A673 (cell line): ENCODE measurements around the gene ATRAID. TPM values are rescaled to one million over a fixed set of nuclear protein-coding genes. Genes with fewer than 3 reads are reported as not detected.
A peak's percentile ranks its signal among the peaks of the same experiment; 100 is the strongest.

Experiments used
- BruUV-seq: library from RNA; stranded (reverse); fragments of 400-500 nt; replicated peaks from 2 replicates; lab custom pipeline; 2021; lab: Mats Ljungman, UMichigan
- CTCF ChIA-PET: fragments of 300-600 bp; sonication (Branson Sonifier 250); formaldehyde crosslinking; loops from one replicate; lab custom pipeline; 2022; ENCODE audit warnings: antibody characterized with exemption; lab: Charles Lee
- POLR2A ChIA-PET: fragments of 300-600 bp; sonication (Branson Sonifier 250); formaldehyde crosslinking; loops from one replicate; lab custom pipeline; 2022; ENCODE audit warnings: antibody characterized with exemption; ENCODE audit not compliant: low non-redundant PET; lab: Charles Lee
- DNase-seq: peaks from one replicate; pipeline ENCODE4 v3.0.0-alpha.2; 2015; ENCODE audit warnings: low spot score
- H3K27ac ChIP-seq: fragments of 200-600 bp; sonication (generic); 2 replicates; pipeline ENCODE4 v1.5.1; 2016; ENCODE audit warnings: mixed run types, low read depth, mild to moderate bottlenecking, mixed read lengths, antibody characterized with exemption, low read length; ENCODE audit not compliant: poor library complexity, severe bottlenecking
- H3K27me3 ChIP-seq: fragments of 200-600 bp; sonication (generic); replicated peaks from 2 replicates; pipeline ENCODE4 v1.6.1; 2017; ENCODE audit warnings: mixed run types, low read depth, mild to moderate bottlenecking, mixed read lengths, antibody characterized with exemption, low read length; ENCODE audit not compliant: insufficient read depth, poor library complexity
- H3K36me3 ChIP-seq: fragments of 200-600 bp; sonication (generic); 2 replicates; pipeline ENCODE4 v1.6.1; 2016; ENCODE audit warnings: mixed run types, mild to moderate bottlenecking, mixed read lengths, antibody characterized with exemption, low read length; ENCODE audit not compliant: insufficient read depth, poor library complexity, severe bottlenecking
- H3K4me1 ChIP-seq: fragments of 200-600 bp; sonication (generic); 2 replicates; pipeline ENCODE4 v1.6.1; 2017; ENCODE audit warnings: mixed run types, mild to moderate bottlenecking, mixed read lengths, antibody characterized with exemption, low read length; ENCODE audit not compliant: insufficient read depth, poor library complexity, severe bottlenecking
- H3K4me3 ChIP-seq: fragments of 200-600 bp; sonication (generic); 2 replicates; pipeline ENCODE4 v1.5.1; 2016; ENCODE audit warnings: low read depth, mixed run types, mild to moderate bottlenecking, mixed read lengths, low read length; ENCODE audit not compliant: poor library complexity, severe bottlenecking
- H3K9me3 ChIP-seq: fragments of 200-600 bp; sonication (generic); 2 replicates; pipeline ENCODE4 v1.6.1; 2016; ENCODE audit warnings: mixed run types, low read depth, mild to moderate bottlenecking, mixed read lengths, antibody characterized with exemption, low read length; ENCODE audit not compliant: poor library complexity, severe bottlenecking
- EZH2 ChIP-seq: fragments of 200-600 bp; sonication (generic); IDR thresholded peaks from 2 replicates; pipeline ENCODE4 v1.6.1; 2017; ENCODE audit warnings: borderline replicate concordance, low read depth, mild to moderate bottlenecking, mixed read lengths, antibody characterized with exemption, low read length; ENCODE audit not compliant: poor library complexity, severe bottlenecking
- intact Hi-C: fragments of 100-400 bp; cut with micrococcal nuclease; formaldehyde crosslinking; loops from one replicate; pipeline ENCODE4 v1.10.0; 2022; ENCODE audit not compliant: unreplicated experiment
- total RNA-seq: library from RNA; stranded (reverse); gene quantifications from 2 replicates; pipeline ENCODE4 v1.2.3, GENCODE V29; 2021
- TF ChIP-seq, protein P1 (sequence below): fragments of 300-800, 200-600 bp; sonication (generic); conservative IDR thresholded peaks from 2 replicates; pipeline ENCODE4 v1.5.1; 2017; ENCODE audit warnings: low read depth, mild to moderate bottlenecking, antibody characterized with exemption, low read length, moderate library complexity, mixed read lengths

ATRAID gene
- total RNA-seq, 1 experiment from 2014 or later = 107 TPM

DNA sequence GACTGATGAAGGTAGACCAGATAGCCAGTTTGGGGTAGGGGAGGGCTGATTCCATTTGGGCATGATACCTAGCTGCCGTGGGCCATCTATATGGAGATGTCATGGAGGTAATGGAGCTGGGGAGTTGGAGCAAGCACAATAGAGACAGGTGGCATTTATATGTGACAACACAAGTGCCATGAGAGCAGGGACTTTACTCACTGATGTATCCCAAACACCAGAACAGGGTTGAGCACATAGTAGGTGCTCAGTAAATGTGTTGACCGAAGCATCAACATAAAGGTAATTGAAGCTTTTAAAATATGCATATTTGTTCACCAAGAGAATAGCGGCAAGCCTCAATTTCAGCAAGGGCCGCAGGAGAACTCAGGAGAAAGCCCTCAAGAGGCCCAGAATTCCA is 36.1 kb downstream of the ATRAID start:
- Histone ChIP-seq H3K4me3 (no peak overlapping the region), H3K36me3 (peaks cover 18% of the 10 kb centered on the region), H3K4me1 (no peaks in the 10 kb centered on the region), H3K27ac (no peak overlapping the region), H3K27me3 (no peaks in the 10 kb centered on the region), H3K9me3 (no peaks in the 10 kb centered on the region)
- TF ChIP-seq EZH2 = no peak
- TF ChIP-seq, protein P1, sequence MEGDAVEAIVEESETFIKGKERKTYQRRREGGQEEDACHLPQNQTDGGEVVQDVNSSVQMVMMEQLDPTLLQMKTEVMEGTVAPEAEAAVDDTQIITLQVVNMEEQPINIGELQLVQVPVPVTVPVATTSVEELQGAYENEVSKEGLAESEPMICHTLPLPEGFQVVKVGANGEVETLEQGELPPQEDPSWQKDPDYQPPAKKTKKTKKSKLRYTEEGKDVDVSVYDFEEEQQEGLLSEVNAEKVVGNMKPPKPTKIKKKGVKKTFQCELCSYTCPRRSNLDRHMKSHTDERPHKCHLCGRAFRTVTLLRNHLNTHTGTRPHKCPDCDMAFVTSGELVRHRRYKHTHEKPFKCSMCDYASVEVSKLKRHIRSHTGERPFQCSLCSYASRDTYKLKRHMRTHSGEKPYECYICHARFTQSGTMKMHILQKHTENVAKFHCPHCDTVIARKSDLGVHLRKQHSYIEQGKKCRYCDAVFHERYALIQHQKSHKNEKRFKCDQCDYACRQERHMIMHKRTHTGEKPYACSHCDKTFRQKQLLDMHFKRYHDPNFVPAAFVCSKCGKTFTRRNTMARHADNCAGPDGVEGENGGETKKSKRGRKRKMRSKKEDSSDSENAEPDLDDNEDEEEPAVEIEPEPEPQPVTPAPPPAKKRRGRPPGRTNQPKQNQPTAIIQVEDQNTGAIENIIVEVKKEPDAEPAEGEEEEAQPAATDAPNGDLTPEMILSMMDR = no peak
- intact Hi-C loops = no loop called here
- POLR2A ChIA-PET = interaction anchor here (0.6 kb wide), 2 partner anchors 33 to 160 kb away, joined by 3 read pairs; no protein-coding TSS in a partner anchor
- BruUV-seq = no TSS peak
- DNase-seq = no peak
- CTCF ChIA-PET = no interaction called here

DNA sequence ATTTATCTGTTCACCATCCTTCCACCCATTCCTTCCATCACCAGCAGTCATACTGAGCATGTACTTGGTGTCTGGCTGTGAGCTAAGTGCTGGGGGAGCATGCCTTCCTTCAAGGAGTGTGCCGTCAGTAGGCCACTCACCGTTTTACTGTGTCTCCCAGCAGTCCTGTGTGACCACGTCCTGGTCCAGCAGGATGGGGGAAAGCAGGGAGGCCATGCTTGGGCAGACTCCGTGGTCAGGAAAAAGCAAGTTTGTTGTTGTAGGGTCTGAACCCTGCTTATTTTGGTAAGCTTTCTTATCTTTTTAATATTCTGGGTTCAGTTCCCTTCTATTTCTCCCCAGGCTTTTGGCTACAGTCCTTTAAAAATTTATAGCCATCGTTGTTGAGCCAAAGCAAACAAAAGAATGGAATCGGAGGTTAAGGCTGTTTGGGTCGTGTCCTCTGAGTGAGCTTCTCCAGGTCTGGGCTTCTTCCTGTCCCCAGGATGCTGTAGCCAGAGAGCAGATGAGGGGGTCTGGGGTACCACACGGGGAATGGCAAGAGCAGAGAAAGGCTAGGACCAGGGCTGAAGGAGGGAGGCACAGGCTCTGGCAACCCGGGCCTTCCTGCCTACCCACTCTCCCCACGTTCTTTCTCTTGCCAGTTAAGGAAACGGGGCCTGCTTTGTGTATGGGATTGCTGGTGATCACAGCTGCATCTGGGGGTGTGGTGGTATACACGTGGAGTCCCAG is 37.5 kb downstream of the ATRAID start:
- intact Hi-C loops = no loop called here
- ChIA-PET CTCF (interaction anchor here (0.5 to 1.0 kb wide), 3 partner anchors 29 to 447 kb away, joined by 3 to 4 read pairs (median 3); no protein-coding TSS in a partner anchor), POLR2A (no interaction called here)
- Histone ChIP-seq H3K9me3 (no peaks in the 10 kb centered on the region), H3K27me3 (no peaks in the 10 kb centered on the region), H3K27ac (no peak overlapping the region), H3K36me3 (peaks cover 4% of the 10 kb centered on the region), H3K4me3 (no peak overlapping the region), H3K4me1 (no peaks in the 10 kb centered on the region)
- no TSS peak for BruUV-seq
- TF ChIP-seq, protein P1 = no peak
- no peak for TF ChIP-seq EZH2
- DNase-seq = no peak

DNA sequence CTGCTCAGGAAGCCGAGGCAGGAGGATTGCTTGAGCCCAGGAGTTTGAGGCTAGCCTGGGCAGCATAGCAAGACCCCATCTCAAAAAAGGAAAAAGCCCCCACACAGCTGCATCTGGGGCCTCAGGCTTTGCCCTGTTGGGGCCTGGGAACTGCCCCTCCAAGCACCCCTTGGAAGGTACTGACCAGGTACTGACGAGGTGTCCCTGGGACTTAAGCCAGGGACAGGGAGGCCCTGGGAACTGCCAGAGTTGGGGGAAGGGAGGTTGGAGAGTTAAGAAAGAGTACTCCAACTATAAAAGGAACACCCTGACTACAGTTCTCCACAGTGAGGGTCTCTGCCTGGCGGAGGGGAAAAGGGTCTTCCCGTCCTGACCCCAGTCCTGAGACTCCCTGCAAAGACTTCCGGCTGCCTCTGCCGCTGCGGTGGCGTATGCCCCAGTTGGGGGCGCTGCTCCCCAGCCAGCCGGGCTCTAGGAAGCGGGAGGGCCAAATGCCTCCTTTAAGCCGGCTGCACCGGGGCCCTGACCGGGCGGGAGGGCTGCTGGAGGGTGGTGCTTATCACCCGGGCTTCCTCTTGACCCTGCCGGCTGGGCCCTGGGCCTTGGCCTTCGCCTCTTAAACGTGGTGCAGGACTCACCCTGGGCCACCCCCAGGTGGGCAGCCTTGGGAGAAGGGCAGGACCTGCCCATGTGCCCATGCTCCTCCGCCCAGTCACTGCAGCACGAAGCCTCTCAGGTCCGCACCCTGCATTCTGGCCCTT is 38.2 kb downstream of the ATRAID start:
- Histone ChIP-seq H3K4me1 (no peaks in the 10 kb centered on the region), H3K27ac (no peak overlapping the region), H3K27me3 (no peaks in the 10 kb centered on the region), H3K9me3 (no peaks in the 10 kb centered on the region), H3K4me3 (no peak overlapping the region), H3K36me3 (peaks cover under 1% of the 10 kb centered on the region)
- no TSS peak for BruUV-seq
- intact Hi-C loops = no loop called here
- peak; percentile 69 for DNase-seq
- TF ChIP-seq EZH2 = no peak
- TF ChIP-seq, protein P1 = peak; percentile 91
- ChIA-PET POLR2A (no interaction called here), CTCF (no interaction called here)
